K562 (cell line): ENCODE measurements around the gene ATXN1L.

Source experiments
- TF ChIP-seq, protein P1 (sequence below), 3 experiments: IDR thresholded peaks in 2 of 3; conservative IDR thresholded peaks in 1 of 3; 2 replicates each; pipeline ENCODE4 v1.5.1; 2011 to 2012; ENCODE audit warnings: low read length in 3 of 3, mild to moderate bottlenecking in 3 of 3, control low read depth in 2 of 3, improper control_type of control experiment in 1 of 3, inconsistent platforms in 1 of 3, low read depth in 1 of 3, mixed read lengths in 1 of 3, moderate library complexity in 1 of 3; ENCODE audit not compliant: insufficient read depth in 2 of 3
- TF ChIP-seq, protein P2 (sequence below), 2 experiments: fragments of 450-650 bp; formaldehyde crosslinking in 1 of 2; IDR thresholded peaks; 2 replicates each; pipeline versions ENCODE4 v1.4.0 to v1.6.1; 2014 to 2020; ENCODE audit warnings: mild to moderate bottlenecking in 2 of 2, borderline replicate concordance in 1 of 2, low read depth in 1 of 2

DNA sequence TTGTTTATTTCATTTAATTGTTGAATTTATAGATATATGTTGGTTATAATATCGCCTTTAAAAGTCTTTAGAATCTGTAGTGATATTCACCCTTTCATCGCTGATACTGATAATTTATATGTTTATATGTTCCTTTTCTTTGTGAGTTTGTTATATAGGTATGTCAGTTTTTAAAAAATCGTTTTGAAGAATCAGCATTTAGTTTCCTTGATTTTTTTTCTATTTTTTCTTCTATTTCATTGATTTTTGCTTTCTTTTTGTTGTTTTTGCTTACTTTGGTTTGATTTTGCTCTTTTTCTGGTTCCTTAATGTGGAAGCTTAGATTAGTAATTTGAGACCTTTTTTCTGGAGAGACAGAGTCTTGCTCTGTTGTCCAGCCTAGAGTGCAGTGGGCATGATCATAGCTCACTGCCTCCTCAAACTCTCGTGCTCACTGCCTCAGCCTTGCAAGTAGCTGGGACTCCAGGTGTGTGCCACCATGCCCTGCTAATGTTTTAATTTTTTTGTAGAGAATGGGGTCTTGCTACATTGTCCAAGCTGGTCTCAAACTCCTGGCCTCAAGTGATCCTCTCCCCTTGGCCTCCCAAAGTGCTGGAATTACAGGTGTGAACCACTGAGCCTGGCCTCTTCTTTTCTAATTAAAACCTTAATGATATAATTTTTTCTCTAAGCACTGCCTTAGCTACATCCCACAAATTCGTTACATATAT is 57.0 kb downstream of the ATXN1L start:
- TF ChIP-seq, protein P1, sequence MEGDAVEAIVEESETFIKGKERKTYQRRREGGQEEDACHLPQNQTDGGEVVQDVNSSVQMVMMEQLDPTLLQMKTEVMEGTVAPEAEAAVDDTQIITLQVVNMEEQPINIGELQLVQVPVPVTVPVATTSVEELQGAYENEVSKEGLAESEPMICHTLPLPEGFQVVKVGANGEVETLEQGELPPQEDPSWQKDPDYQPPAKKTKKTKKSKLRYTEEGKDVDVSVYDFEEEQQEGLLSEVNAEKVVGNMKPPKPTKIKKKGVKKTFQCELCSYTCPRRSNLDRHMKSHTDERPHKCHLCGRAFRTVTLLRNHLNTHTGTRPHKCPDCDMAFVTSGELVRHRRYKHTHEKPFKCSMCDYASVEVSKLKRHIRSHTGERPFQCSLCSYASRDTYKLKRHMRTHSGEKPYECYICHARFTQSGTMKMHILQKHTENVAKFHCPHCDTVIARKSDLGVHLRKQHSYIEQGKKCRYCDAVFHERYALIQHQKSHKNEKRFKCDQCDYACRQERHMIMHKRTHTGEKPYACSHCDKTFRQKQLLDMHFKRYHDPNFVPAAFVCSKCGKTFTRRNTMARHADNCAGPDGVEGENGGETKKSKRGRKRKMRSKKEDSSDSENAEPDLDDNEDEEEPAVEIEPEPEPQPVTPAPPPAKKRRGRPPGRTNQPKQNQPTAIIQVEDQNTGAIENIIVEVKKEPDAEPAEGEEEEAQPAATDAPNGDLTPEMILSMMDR (IDR thresholded peaks at IDR 0.05 in 2 of 3, conservative IDR thresholded peaks at IDR 0.05 in 1 of 3; ENCODE audit: insufficient read depth in 2 of 3, low read depth in 1 of 3, low read length in 3 of 3) = no peak
- TF ChIP-seq, protein P2, sequence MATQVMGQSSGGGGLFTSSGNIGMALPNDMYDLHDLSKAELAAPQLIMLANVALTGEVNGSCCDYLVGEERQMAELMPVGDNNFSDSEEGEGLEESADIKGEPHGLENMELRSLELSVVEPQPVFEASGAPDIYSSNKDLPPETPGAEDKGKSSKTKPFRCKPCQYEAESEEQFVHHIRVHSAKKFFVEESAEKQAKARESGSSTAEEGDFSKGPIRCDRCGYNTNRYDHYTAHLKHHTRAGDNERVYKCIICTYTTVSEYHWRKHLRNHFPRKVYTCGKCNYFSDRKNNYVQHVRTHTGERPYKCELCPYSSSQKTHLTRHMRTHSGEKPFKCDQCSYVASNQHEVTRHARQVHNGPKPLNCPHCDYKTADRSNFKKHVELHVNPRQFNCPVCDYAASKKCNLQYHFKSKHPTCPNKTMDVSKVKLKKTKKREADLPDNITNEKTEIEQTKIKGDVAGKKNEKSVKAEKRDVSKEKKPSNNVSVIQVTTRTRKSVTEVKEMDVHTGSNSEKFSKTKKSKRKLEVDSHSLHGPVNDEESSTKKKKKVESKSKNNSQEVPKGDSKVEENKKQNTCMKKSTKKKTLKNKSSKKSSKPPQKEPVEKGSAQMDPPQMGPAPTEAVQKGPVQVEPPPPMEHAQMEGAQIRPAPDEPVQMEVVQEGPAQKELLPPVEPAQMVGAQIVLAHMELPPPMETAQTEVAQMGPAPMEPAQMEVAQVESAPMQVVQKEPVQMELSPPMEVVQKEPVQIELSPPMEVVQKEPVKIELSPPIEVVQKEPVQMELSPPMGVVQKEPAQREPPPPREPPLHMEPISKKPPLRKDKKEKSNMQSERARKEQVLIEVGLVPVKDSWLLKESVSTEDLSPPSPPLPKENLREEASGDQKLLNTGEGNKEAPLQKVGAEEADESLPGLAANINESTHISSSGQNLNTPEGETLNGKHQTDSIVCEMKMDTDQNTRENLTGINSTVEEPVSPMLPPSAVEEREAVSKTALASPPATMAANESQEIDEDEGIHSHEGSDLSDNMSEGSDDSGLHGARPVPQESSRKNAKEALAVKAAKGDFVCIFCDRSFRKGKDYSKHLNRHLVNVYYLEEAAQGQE (IDR thresholded peaks at IDR 0.05; ENCODE audit: borderline replicate concordance) = no peak
- TF ChIP-seq, protein P2 (CRISPR knock-in tag; IDR thresholded peaks at IDR 0.05; ENCODE audit: low read depth) = no peak
